ENCODE data around the gene CABLES1. TPM values are rescaled to one million over a fixed set of nuclear protein-coding genes. Genes with fewer than 3 reads are reported as not detected.
"Not testable (repeated sequence)": the region's sequence is repeated elsewhere in the genome, so short reads cannot be mapped to it uniquely, and the experiment has no call there.

Gene CABLES1
- total RNA-seq, 2 donors from 2014 or later: 4.2 to 11.9 TPM

GRCh38 chr18:23154030-23154429 is 18.7 kb downstream of the CABLES1 start:
- TF ChIP-seq POLR2A (IDR thresholded peaks at IDR 0.05): no peak
- no peak for TF ChIP-seq CTCF (IDR thresholded peaks at IDR 0.05)
- Histone ChIP-seq H3K4me3 (no peak overlapping the region), H3K36me3 (replicated peaks in 1 of 2; ENCODE audit: insufficient read depth in 1 of 2, low read depth in 2 of 2) (no peaks in the 10 kb centered on the region), H3K4me1 (peaks cover under 1% of the 10 kb centered on the region), H3K27me3 (no peaks in the 10 kb centered on the region), H3K9me3 (no peaks in the 10 kb centered on the region), H3K27ac (no peak overlapping the region)
- no peak for ATAC-seq
- WGBS, 2 donors: 84 to 93% methylated on average over 6 of the region's 6 CpGs
- no peak for DNase-seq
- intact Hi-C loops (cut with DNase I): no loop called here

GRCh38 chr18:23154823-23155500 is 19.7 kb downstream of the CABLES1 start:
- DNase-seq: no peak
- Histone ChIP-seq H3K9me3 (no peaks in the 10 kb centered on the region), H3K36me3 (replicated peaks in 1 of 2; ENCODE audit: insufficient read depth in 1 of 2, low read depth in 2 of 2) (no peaks in the 10 kb centered on the region), H3K27ac (no peak overlapping the region), H3K4me1 (peaks cover 8% of the 10 kb centered on the region), H3K4me3 (no peak overlapping the region), H3K27me3 (no peaks in the 10 kb centered on the region)
- ATAC-seq: no peak
- intact Hi-C loops (cut with DNase I): no loop called here
- WGBS, 2 donors: 76 to 87% methylated on average over 5 of the region's 5 CpGs
- TF ChIP-seq POLR2A (IDR thresholded peaks at IDR 0.05): no peak
- no peak for TF ChIP-seq CTCF (IDR thresholded peaks at IDR 0.05)

GRCh38 chr18:23155537-23155936 is 20.3 kb downstream of the CABLES1 start:
- no peak for DNase-seq
- H3K4me3 ChIP-seq: no peak overlapping the region
- no peaks in the 10 kb centered on the region for H3K27me3 ChIP-seq
- no peak for ATAC-seq
- WGBS, 2 donors: 79 to 89% methylated on average over 5 of the region's 5 CpGs
- no peak for TF ChIP-seq CTCF (IDR thresholded peaks at IDR 0.05)
- TF ChIP-seq POLR2A (IDR thresholded peaks at IDR 0.05): no peak
- H3K4me1 ChIP-seq: peaks cover 8% of the 10 kb centered on the region
- no peak overlapping the region for H3K27ac ChIP-seq
- intact Hi-C loops (cut with DNase I): no loop called here
- no peaks in the 10 kb centered on the region for H3K9me3 ChIP-seq
- H3K36me3 ChIP-seq (replicated peaks in 1 of 2; ENCODE audit: insufficient read depth in 1 of 2, low read depth in 2 of 2): no peaks in the 10 kb centered on the region

GRCh38 chr18:23156134-23156533 is 20.8 kb downstream of the CABLES1 start:
- no peak for DNase-seq
- Histone ChIP-seq H3K4me3 (no peak overlapping the region), H3K4me1 (peaks cover 8% of the 10 kb centered on the region), H3K36me3 (replicated peaks in 1 of 2; ENCODE audit: insufficient read depth in 1 of 2, low read depth in 2 of 2) (no peaks in the 10 kb centered on the region), H3K27ac (no peak overlapping the region), H3K27me3 (no peaks in the 10 kb centered on the region), H3K9me3 (no peaks in the 10 kb centered on the region)
- 94 to 95% methylated on average over 5 to 7 of the region's 7 CpGs for WGBS, 2 donors
- no peak for ATAC-seq
- intact Hi-C loops (cut with DNase I): no loop called here
- TF ChIP-seq CTCF (IDR thresholded peaks at IDR 0.05) (no peak), POLR2A (IDR thresholded peaks at IDR 0.05) (no peak)

- ATAC-seq (no peak), DNase-seq (no peak)
- Histone ChIP-seq H3K4me1 (peaks cover 8% of the 10 kb centered on the region), H3K27ac (no peak overlapping the region), H3K4me3 (no peak overlapping the region), H3K27me3 (no peaks in the 10 kb centered on the region), H3K36me3 (replicated peaks in 1 of 2; ENCODE audit: insufficient read depth in 1 of 2, low read depth in 2 of 2) (no peaks in the 10 kb centered on the region), H3K9me3 (no peaks in the 10 kb centered on the region)
- intact Hi-C loops (cut with DNase I): no loop called here
- TF ChIP-seq POLR2A (IDR thresholded peaks at IDR 0.05): no peak
- TF ChIP-seq CTCF (IDR thresholded peaks at IDR 0.05): no peak
- WGBS, 2 donors: 94 to 100% methylated on average over 2 of the region's 2 CpGs
These were observed 22.8 kb downstream of the CABLES1 start for GRCh38 chr18:23158058-23158457.

- H3K36me3 ChIP-seq (replicated peaks in 1 of 2; ENCODE audit: insufficient read depth in 1 of 2, low read depth in 2 of 2); H3K4me3 ChIP-seq; H3K4me1 ChIP-seq; H3K9me3 ChIP-seq; DNase-seq; H3K27me3 ChIP-seq; ATAC-seq; intact Hi-C loops (cut with DNase I); H3K27ac ChIP-seq: not testable (repeated sequence)
- WGBS, 2 donors: 90 to 93% methylated on average over 14 of the region's 14 CpGs
These were observed 23.6 kb downstream of the CABLES1 start for GRCh38 chr18:23158884-23159283.
